RPMI8226 (cell line): ENCODE measurements around the gene WDR54.

ENCODE experiments used
- DNase-seq: peaks from one replicate; pipeline ENCODE4 v3.0.0-alpha.2; 2015

Gene WDR54, protein sequence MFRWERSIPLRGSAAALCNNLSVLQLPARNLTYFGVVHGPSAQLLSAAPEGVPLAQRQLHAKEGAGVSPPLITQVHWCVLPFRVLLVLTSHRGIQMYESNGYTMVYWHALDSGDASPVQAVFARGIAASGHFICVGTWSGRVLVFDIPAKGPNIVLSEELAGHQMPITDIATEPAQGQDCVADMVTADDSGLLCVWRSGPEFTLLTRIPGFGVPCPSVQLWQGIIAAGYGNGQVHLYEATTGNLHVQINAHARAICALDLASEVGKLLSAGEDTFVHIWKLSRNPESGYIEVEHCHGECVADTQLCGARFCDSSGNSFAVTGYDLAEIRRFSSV

DNA sequence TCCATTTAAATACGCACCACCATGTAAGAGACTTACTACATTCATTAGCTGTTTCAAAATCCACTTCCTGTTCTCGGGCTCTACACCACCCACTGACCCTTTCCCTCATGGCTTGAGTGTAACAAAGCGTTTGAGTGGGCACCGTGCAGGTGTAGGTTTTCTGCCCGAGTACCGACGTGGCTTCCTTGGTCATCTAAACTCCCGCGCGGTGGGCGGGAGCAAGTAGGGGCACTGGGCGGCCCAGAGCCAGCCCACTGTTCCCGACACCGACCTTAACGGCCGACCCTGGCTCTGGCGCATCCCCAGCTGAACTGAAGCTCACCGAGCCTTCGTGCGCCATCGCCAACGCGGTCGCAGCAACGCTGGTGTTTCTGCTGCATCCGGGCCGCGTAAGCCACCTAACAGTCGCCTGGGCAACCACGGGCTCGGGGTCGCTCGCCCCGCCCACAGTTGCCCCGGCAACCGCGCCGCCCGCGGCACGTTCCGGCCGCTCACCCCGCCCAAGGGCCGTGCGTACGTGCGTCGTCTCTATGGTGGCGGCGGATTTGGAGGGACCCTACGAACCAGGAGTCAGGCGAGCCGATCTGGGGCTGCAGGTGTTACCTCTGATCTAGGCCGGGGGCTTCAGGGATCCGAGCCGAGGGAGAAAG is at the start of gene WDR54, which contains the start of gene C2orf81:
Gene WDR54 (plus strand): TSS at position 510 of the 650 bp plus-strand sequence. CDS start 424 bp downstream, outside the sequence.
Gene C2orf81 (minus strand): TSS at position 399 of the 650 bp plus-strand sequence. CDS start 59 bp downstream, at position 340.
- DNase-seq, result peak; percentile 97

DNA sequence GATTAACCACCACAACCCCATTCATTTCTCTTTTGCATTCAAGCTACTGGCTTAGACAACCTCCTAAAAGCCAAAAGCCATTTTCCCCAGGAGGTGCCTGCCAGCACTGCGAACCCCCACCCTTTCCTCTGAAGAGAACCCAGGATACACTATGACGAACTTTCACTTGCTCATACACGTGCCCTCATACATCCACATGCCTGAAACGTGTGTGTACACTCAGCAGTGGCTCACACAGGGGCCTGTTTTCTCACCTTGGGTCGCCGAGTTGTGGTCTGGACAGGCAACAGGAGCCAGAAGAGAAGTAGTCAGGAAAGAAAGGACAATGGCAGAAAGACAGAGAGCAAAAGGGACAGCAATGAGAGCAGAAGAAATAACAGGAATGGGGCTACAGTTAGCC is 48.9 kb upstream of the WDR54 start:
- DNase-seq, result no peak

DNA sequence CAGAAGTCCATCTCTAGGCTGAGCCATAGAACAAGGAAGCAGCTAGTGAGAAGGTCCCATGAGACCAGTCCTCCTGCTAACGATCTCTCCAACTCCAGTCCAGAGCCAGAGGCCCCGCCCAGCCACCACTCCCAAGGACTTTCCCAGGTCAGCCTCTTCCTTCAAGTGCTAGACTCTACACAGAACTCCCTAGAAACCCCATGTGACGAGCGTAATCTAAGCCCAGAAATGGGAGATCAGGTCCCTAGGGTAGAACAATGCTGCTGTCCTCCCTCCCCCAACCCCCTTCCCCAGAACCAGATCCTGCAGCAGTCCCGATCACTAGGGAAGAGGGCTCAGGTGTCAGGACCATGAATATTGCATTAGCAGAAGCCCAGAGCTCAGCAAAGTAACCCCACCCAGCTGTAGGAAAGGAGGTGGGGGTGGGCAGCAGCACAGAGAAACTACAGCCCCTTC is 48.3 kb upstream of the WDR54 start:
- DNase-seq, result no peak

DNA sequence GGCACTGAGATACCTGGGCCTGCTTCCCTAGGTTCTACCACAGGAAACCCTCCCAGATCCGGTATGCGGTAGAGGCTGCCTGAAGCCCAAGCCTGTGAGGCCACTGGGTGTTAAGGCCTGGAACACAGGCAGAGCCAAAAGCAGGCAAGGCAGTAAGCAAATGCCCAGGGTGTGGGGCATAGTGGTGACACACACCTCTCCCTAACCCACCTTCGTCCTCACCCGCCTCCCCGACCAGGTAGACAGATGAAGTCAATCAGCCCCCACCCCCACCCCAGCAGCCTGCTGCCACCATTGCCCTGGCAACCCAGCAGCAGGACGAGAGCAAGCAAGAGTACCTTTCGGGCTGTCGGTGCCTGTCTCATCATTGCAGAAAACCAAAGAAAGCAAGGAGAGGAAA is 47.5 kb upstream of the WDR54 start:
- no peak for DNase-seq

DNA sequence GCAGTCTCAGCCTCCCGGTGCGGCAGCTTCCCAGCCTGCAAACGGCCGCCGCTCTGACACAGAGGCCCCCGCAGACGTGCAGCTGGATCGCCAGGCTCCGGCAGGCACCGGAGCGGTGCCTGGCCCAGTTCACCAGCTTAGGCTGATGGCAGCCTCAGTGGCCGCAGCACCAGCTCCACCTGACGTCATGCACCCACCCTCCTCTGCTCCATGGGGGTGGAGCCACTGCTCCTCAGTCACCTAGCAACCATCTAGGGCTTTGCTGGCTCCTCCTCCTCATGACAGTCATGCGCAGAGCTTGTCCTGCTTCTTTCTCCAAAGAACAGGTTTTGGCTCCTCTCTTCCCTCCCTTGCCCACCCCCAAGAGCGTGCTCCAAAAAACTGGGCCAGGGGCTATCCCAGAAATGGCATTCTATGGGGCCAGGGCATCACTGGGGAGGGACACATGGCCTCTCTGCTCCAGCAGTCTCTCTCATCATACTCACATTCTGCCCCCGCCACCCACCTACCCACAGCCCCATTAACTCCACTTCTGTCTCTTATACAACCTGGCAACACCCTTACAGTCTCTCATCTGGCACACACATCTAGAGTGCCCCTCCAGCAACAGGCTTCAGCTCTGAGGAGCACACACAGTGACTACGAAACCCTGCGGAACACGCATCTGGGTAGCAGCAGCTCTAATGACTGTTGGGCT is 46.9 kb upstream of the WDR54 start:
- DNase-seq, result no peak

DNA sequence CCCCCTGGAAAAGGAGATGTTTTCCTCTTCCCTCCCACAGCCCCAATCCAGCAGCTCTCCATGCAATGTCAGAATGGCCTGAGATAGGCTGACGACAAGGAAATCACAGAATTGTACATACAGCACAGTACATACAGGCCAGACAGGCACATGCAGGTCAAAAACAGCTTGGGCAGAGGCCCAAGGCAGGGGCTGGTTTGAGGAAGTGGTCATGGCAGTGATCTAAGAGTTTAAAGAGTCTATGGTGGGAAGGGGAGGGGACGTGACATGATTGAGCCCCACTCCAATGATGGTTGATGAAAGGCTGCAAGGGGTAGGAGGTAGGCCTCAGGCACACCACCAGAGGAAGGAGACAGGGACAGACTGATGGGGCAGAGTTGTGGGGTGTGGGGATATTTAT is 45.7 kb upstream of the WDR54 start:
- no peak for DNase-seq

DNA sequence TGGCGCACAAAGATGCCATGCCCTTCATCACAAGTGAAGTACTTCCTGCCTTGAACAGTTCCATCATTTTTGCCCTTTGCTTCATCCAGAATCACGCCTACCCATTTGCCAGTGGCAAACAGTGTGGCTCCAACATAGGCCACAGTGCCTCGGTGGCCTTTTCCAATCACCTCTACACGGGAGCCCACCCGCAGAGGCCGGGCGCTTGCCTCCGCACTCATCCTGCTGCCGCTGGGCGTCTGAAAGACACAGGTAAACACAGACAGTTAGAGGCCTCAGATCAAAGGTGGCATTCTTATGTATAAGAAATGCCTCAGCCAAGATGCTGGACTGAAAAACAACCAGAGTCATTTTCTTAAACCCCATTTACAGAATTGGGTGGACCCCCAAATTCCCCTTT is 43.5 kb upstream of the WDR54 start:
- DNase-seq, result no peak

DNA sequence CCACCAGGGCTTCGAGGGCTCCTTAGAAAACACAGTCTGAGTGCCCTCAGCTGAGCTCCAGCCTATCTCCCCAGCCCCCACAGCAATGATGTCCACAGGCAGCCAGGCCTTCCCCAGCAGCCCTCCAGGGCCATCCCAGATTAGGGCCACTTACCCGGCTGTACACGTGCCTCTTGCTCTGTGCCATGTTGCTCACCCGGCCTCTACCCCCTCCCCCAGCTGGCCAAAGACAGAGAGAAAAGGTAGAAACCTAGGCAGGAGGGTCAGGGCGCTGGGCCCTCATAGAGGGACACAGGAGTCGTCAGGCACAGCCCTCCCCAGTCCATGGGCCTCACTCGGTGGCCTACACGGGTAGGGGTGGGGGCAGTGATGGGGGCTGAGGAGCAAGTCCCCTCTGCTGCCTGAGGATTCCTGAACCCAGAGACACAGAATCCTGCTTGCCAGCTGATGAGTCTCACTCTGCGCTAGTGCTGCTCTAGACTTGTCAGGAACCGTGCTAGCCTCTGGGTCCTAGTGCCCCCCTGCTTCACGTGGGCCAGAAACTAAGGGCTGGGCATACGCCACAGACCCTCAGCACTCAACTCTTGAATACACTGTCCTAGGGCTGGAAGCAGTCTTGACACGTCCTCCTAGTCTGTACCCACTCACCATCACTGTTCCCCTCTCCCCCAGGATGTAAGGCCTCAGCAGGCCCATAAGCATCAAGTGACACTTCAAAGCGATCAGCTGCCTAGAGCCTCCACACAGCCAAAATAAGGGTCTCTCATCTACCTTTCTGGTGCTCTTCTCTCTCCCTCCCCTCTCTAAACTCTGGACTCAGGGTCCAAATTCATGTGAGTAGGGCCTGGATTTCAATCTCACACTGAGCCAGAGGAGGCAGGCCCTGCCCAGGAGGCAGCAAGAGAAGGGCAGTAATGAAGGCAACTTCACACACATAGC is 41.4 kb upstream of the WDR54 start, which contains the start of gene DCTN1:
Gene DCTN1 (minus strand): TSS at position 461 of the 939 bp plus-strand sequence. CDS start 274 bp downstream, at position 187.
- no peak for DNase-seq

DNA sequence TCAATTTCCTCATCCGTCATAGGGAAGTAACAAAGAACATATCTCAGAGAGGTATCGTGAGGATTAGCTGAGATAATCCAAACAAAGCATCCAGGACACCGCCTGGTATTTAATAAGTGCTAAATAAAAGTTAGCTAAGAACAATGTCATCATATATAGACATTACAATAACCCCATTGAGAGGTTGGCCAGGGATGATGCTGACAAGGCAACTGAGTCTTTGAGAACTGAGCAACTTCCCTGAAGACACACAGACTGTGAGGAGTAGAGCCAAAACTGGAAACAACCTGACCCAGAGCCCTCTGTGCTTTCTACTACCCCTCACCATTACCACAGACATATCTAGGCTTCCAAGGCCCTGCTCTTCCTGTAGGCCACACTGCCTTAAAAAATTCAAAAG is 39.8 kb upstream of the WDR54 start:
- DNase-seq, result no peak

DNA sequence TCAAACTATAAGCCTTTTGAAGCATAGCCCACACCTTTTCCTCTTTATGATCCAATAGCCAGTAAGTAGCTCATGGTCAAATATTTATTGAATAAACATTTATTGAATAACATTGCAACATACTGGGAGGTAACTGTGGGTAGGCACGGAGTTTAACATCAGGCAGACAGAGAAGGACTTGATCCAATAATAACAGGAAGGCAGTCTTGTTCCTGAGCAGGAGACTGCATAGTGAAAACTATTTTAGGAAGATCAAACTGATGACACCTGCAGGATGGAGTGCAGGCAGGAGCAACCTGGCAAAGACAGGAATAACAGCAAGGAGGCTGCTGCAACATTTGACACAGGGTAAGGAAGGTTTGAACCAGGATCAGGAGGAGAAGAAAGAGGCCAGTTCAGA is 38.3 kb upstream of the WDR54 start:
- no peak for DNase-seq

DNA sequence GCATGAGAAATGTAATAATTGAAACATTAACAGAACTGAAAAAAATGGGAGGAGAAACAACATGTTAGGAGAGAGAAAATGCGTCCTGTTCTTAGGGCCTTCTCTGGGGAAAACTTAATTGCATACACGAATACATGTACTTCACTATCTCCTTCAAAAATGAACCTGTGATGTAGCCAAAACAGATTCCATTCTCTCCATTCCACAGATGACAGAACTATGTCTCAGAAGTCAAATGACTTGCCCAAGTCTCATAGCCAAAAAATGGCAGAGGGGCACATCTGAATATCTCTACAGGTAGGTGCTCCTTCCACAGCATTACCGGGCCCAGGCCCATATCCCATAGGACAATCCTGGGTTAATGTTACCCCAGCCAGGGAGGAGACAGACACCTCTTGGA is 37.5 kb upstream of the WDR54 start:
- no peak for DNase-seq

DNA sequence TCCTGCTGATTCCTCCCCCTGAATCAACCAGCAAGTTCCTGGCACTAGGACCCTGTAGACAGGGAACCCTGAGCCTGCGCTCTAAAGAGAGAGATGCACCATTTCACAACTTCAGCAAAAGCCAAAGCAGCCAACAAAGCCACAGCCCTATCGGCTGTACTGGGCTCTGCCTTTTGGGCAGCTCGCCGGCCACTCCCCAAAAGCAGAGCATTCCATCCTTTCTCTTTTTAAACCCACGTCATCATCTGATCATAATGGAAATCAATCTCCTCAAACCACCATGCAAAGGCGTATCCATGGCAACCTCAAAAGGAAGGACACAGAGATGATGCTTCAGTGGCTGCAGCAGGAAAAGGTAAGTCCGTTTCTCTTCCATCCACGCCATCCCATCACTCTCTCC is 36.1 kb upstream of the WDR54 start:
- no peak for DNase-seq

DNA sequence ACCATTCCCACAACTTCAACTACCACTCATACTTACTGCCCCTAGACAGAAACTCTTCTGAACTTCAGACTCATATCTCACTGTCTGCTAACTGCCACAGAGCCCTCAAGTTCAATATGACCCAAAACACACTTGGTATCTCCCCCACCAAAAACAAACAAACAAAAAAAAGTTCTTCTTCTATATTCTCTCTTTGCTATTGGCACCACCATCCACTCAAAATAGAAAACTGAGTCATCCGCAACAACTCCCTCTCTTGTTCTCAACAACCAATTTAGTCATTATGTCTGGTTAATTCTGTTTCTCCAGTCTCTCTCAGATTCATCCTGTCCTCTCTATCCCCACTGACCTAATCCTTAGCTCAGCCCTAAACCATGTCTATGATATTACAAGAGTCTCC is 34.2 kb upstream of the WDR54 start:
- no peak for DNase-seq

DNA sequence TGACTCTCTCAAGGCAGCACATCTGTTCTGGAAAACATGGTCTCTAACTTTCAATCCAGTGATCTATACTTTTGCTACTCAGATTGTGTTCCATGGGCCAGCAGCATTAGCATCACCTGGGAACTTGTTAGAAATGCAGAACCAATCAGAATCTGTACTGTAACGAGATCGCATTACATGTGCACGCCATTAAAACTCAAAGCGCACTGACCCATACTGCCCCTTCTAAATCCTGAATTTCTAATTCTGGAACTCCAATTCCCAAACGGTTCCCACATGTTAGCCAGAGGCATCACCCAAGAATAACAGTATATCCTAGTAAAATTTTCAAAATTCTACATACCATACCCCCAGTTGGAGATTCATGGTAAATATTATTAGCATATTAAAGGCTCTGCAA is 30.9 kb upstream of the WDR54 start:
- no peak for DNase-seq

DNA sequence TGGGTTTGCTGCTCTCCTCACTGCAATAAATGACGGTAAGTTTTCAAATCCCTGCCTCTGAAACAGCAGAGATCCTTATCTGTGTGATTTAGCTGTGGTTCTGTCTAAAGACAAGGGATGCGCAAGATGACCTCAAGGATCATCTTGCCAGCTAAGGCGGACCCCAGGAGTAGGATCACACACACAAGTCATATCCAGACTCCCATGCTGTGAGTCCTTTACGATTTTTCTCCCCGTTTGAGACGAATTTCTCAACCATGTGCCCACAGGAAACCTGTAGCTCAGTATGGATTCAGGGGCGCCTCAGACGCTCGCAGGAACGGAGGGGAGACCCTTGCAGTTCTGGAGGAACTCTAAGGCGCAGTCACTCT is 30.3 kb upstream of the WDR54 start:
- DNase-seq, result peak; percentile 23

DNA sequence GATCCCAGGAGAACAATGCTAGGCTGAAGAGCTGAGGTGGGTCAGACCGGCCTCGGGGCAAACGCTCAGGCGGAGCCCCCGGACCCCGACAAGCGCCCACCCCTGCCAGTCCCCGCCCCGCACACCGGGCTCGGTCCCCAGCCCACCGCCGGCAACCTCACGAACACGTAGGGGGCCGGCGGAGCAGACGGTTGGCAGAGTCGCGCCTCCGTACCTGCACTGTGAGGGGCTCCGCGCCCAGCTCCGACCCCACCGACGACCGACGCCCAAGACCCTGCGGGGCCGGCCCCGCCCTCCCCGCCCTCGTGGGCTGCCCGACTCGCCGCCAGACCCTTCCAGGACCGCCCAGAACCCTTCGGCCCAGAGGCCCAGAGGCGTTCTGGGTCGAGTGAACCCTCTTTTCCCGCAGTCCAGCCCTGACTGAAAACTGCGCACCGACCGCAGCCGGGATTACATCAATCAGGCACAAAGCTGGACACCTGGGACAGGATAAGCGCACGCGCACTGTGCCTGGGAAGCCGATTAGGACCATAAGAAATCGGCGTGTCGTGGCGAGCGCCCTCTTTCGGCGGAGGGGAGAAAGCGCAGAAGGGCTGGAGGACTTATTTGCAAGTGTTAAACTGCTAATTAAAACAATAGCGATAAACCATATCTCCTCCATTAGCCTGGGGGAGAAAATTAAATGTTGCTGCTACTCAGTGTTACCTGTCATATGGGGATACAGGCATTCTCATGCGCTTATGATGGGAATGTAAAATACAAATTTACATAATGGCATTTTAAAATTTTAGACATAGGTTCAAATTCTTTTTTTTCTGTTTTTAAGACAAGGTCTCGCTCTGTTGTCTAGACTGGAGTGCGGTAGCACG is 29.7 kb upstream of the WDR54 start:
- DNase-seq, result peak; percentile 94

DNA sequence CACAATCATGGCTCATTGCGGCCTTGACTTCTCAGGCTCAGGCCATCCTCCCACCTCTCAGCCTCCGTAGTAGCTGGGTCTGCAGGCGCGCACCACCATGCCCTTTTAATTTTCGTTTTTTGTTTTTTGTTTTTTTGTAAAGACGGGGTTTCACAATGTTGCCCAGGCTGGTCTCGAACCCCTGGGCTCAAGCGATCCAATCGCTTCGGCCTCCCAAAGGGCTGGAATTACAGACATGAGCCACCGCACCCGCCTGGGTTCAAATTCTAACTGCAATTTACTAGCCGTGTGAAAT is 29.1 kb upstream of the WDR54 start:
- no peak for DNase-seq

DNA sequence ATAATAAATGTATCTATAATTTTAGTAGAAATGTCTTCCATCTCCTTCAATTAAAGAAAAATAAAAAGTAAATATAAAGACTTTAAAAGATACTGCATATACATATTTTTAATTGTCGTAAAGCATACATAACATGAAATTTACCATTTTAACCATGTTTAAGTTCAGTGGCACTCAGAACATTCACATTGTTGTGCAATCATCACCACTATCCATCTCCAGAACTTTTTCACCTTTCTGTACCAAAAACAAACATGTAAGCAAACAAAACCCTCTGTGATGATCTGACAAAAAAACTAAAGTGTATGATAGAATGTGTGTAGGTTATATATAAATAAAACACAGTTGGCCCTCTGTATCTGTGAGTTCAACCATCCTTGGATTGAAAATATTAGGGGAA is 28.0 kb upstream of the WDR54 start:
- DNase-seq, result no peak

DNA sequence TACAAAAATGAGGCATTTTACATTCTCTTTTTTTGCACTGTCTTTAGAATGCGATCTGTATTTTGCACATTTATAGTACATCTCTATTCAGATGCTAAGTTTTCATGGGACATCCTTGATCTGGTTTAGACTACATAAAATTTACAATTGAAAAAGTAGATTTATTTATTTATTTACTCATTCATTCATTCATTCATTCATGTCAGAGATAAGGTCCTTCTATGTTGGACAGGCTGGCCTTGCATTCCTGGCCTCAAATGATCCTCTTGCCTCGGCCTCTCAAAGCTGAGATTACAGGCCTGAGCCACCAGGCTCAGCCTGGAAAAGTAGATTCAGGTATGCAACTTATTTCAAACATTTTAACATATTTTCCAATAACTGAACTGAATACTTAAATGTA is 25.4 kb upstream of the WDR54 start:
- DNase-seq, result no peak

DNA sequence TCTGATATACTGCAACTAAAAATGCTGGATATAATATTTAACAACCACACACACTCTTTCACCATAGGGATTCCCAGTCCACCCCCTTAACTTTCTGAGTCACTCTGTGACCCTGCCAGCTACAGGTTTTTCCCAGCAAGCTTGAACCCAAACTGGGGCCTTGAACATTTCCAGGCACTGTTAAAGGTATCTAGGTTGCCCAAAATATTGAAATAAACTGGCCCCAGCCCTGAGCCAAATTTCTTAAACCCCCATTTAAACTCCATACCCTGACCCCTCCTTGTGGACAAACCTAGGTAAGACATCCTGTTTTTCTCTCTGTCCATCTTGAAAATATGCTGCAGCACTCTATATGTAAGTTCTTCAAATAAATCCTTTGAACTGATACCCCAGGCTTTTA is 21.7 kb upstream of the WDR54 start:
- DNase-seq, result peak; percentile 41

DNA sequence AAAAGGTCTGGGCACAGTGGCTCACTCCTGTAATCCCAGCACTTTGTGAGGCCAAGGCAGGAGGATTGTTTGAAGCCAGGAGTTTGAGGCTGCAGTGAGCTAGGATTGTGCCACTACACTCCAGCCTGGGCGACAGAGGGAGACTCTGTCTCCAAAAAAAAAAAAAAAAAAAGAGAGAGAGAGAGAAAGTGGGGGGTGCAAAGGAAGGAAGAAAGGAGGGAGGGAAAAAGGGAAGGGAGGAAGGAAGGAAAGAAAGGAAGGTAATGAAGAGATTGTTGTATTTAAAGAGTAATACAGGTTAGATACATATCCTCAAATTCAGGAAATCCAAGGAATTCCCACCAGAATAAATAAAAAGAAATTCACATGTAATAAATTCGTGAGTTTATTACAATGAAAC is 19.6 kb upstream of the WDR54 start:
- no peak for DNase-seq

DNA sequence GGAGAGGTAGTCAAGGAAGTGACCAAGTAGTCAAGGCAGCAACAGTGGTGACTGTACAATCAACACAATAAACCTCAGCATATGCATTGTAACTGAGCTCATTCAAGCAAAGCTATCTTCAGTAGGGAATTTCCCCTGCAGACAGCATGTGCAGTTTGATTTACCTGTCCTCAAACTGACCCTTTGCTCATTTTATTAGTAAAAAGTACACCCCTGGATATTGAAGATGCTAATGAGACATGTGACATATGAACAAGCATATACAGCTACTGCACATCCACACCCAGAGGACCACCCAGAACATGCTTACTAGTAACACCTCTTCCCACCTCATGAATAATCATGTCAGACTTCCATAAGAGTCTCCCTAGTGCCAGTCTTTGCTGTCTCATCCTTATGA is 15.5 kb upstream of the WDR54 start:
- DNase-seq, result peak; percentile 23
